Activated T-cell treated with anti-CD3 and anti-CD28 coated beads for 1 hour (primary cell): Measurements from ENCODE around the gene PRDX6.
"Not testable (repeated sequence)": the region's sequence is repeated elsewhere in the genome, so short reads cannot be mapped to it uniquely, and the experiment has no call there.

ENCODE experiments used
- DNase-seq: peaks from one replicate; pipeline ENCODE4 v3.0.0-alpha.2; 2020; ENCODE audit warnings: low read depth

PRDX6 gene

GRCh38 chr1:173467426-173467825 is 9.7 kb upstream of the PRDX6 start:
- DNase-seq, result no peak

GRCh38 chr1:173469656-173470055 is 7.5 kb upstream of the PRDX6 start:
- DNase-seq, result no peak

- DNase-seq, result no peak
Measured at GRCh38 chr1:173470608-173471007, 6.5 kb upstream of the PRDX6 start.

DNA sequence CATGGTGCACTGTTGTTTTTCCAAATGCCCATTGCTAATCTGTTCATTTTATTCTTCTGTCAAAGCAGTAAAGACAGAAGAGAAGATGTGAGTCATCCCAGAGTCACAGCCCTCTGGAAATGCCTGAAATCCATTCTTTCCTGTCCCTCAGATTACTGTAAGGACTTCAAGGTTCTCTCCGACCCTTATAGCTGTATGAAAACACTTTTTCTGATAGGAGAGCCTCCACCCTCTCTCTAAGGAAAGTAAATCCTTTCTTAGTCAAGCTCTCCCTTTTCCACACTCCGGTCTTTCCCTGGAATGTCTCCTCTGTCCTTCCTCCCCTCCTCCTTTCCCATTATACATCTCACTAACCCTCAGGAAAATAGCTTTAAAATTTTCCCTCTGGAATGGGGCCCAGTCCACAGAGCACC is 3.5 kb upstream of the PRDX6 start:
- DNase-seq, result no peak

DNA sequence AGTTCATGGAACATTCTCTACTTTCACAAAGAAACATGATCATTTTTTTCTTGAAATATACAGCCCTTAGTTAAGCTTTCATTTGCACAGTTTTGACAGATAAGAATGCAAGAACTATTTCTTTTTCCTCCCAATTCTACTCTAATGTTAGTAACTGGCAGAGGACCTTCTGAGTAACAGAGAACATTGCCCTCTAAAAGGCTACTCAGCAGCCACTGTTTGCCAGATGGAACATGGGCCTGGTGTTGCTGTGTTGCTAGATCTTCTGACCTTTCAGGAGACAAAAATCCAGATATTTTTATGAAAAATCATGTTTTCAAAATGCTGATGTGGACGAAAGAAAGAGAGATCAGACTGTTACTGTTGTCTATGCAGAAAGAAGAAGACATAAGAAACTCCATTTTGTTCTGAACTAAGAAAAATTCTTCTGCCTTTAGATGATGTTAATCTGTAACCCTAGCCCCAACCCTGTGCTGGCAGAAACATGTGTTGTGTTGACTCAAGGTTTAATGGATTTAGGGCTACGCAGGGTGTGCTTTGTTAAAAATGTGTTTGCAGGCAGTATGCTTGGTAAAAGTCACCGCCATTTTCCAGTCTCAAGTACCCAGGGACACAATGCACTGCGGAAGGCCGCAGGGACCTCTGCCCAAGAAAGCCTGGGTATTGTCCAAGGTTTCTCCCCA is 2.9 kb upstream of the PRDX6 start:
- DNase-seq, result no peak

DNA sequence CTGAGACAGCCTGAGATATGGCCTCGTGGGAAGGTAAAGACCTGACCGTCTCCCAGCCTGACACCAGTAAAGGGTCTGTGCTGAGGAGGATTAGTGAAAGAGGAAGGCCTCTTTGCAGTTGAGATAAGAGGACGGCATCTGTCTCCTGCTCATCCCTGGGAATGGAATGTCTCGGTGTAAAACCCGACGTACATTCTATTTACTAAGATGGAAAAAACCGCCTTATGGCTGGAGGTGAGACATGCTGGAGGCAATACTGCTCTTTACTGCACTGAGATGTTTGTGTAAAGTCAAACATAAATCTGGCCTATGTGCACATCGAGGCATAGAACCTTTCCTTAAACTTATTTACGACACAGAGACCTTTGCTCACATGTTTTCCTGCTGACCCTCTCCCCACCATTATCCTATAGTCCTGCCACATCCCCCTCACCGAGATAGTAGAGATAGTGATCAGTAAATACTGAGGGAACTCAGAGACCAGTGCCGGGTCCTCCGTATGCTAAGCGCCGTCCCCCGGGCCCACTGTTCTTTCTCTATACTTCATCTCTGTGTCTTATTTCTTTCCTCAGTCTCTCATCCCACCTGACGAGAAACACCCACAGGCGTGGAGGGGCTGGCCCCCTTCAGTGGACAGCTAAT is 2.2 kb upstream of the PRDX6 start:
- DNase-seq, result not testable (repeated sequence)

DNA sequence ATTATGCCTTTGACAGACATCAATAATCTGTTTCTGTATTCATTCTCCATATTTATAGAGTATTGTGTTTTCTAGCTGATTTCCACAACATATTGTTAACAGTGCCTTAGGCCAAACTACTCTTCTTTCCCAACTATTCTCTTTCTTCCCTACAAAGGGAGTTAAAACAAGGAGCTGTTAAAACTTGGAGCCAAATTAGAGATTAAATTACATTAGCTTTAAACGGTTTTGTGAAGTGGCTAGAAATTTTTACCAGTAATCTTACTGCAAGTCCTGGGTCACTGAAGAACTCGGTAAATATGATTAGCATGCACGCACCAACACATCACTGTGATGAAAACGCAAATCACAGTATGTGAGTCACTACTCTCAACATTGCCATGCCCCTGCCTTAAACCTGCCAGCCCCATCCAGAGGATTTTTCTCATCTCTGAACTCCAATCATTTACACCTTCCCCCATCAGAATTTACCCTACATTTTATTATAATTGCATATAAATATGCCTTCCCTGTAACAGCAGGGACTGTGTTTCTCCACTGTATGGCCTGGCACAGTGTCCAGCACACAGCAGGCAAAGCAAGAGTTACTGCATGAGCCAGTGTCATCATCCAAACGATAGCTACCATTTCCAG is 1.5 kb upstream of the PRDX6 start:
- no peak for DNase-seq

GRCh38 chr1:173476197-173476664 is 904 bp upstream of the PRDX6 start:
- DNase-seq, result no peak

- peak; percentile 42 for DNase-seq
Measured at GRCh38 chr1:173476665-173477285, 360 bp upstream of the PRDX6 start.

GRCh38 chr1:173478094-173478674 is 1.0 kb downstream of the PRDX6 start:
- no peak for DNase-seq

DNA sequence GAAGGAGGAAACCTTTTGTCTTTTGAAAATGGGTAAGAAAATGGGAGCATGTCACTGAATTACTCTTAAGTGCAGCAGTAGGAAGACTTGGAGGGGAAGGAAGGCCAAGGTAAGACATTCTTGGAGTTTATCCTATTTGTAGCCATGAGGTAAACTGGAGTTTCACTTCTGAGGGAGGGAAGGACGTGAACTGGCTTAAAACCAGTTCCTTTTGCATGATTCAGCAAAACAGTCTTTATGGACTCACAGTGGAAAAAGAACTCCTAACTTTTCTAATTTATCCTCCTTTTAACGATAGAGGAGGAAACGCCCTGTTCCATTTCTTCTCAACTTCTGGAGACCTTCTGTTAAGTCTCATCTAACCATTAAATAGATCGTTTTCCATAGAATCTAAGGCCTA is 2.5 kb downstream of the PRDX6 start:
- DNase-seq, result no peak

DNA sequence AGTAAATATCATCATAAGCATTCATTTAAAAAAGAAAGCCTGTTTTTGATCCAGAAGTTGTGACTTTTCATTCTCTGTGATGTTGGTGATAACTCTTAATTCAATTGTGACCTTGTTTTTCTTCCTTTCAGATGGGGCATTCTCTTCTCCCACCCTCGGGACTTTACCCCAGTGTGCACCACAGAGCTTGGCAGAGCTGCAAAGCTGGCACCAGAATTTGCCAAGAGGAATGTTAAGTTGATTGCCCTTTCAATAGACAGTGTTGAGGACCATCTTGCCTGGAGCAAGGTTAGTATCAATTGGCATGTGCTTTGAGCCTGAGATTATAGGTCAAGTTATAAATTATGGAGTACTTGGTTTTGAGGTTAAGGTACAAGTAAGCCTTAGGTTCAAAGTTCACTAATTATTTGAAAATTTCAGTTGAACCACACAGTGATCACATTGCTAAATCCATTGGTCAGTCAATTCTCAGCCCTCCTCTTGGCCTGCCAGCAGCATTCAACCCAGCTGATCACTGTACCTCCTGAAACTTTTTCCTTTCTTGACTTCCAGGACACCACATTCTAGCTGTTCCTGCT is 4.1 kb downstream of the PRDX6 start:
- no peak for DNase-seq

DNA sequence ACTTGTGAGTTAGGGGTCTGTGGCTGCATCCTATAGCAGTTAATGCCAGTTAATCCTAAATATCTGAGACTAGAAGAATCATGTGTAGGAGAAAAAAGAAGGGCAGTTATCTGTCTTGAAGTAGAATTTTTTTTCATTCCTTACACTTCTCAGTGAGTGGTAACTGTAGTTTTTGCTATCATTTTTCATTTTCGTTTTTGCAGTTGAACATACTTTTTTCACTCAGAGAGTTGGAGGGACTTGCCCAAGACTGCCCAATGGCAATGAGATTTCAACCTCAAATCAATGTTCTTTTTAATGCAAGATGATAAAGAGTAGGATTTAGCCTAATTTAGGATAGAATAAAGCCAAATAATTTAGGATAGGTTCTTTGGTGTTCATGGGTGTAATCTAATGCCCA is 5.5 kb downstream of the PRDX6 start:
- DNase-seq, result no peak

DNA sequence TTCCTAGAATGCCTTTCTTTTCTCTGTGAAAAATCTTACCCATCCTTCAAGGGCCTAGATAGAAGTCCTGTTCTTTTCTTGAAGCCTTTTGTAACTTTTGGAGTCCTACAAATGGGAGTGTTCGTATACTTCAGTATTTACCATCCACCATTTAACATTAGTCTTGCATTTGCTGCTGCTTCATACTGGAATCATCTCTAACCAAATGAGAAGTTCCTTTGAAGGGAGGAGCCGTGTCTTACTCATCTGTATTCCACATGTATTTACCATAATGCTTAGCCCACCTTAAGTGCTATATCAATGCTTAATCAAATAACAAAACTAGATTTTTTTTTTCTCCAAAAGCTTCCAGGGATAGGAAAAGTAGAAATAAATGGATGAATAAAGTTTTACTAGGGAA is 7.1 kb downstream of the PRDX6 start:
- DNase-seq, result no peak

- no peak for DNase-seq
Measured at GRCh38 chr1:173485401-173485800, 8.3 kb downstream of the PRDX6 start.

DNA sequence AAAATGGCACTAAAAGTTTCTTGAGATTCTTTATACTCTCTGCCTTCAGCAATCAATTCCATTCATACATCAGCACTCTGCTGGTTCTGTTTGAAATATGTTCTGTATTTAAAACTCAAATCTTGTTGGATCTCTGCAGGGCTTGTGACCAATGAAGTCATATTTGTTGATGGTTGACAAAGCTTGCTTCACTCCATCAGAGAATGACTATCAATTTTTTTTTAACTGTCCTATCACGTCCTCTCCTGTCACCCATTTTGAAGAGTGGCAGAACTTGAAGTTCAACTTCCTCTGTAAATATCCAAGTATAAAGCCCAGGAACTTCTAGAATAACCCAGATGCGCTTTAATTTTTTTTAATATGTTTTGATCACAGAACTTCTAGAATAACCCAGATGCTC is 10.9 kb downstream of the PRDX6 start:
- DNase-seq, result no peak

- no peak for DNase-seq
Measured at GRCh38 chr1:173489149-173489600, 12.0 kb downstream of the PRDX6 start.

DNA sequence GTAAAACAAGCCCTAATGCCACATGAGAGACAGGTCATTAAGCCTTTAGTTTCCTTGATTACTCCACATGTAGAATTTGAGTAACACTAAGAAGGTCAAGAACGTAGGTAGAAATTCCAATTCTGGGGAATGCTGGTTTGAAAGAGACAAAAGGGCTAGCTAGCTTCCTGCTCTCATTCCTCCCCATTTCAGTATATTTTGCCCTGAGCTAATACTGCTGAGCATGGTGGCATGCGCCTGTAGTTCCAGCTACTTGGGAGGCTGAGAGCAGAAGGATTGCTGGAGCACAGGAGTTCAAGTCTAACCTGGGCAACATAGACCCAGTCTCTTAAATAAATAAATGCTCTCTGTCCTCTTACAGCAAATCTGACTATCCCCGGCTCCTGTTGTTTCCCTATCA is 12.8 kb downstream of the PRDX6 start:
- no peak for DNase-seq

DNA sequence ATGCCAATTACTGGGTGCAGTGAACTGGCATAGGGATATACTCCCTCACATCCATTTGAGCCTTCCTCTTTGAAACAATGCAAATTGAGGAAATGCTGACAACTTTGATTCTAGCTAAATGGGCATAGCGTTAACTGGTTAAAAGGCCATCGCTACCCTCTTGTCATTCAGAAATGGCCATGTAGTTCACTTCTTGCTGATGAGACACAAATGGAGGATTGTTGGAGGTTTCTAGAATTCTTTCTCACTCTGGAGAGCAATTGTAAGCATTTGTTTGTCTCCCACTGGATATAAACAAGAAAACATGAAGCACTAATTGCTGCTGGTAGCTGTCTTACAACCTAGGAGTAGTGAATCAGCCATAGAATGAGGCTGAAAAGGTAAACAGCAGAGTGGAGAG is 14.4 kb downstream of the PRDX6 start:
- DNase-seq, result no peak

DNA sequence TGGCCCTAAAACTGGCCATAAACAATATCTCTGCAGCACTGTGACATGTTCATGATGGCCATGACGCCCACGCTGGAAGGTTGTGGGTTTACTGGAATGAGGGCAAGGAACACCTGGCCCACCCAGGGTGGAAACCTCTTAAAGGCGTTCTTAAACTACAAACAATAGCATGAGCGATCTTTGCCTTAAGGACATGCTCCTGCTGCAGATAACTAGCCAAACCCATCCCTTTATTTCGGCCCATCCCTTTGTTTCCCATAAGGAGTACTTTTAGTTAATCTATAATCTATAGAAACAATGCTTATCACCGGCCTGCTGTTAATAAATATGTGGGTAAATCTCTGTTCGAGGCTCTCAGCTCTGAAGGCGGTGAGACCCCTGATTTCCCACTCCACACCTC is 16.0 kb downstream of the PRDX6 start:
- not testable (repeated sequence) for DNase-seq

DNA sequence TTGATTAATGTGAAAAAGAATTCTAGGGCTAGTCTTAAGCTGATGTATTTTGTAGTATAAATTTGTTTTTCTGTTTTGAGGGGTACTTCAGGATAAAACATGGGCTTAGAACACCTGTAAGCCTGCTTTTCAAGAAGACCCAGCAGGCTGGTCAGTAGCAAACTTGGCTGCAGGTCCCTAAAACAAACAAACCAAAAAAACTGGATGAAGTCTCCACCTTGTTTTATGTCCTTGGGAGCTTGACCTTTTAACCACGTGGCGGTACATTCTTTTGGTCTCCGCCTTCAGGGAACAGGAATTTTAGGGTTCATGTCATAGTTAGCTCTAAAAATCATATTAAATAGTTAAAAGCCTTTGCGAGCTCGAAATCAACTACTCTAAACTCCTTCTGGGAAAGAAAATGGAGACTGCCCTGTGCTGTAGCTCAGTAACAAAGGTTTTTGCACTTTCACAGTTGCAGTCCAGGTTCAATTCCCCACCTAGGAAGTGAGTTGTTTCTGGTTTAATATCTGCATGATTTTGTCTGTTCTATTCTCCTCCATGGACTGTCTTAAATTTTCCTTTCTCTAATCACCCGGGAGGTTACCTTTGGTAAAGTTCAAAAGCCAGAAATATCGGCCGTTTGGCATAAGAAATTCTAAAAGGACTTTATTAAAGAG is 18.6 kb downstream of the PRDX6 start:
- DNase-seq, result no peak
